ENCODE data around the gene KPTN.

GRCh38 chr19:47511128-47511517 is 27.1 kb upstream of the KPTN start:
- TF ChIP-seq TAF1 (IDR thresholded peaks at IDR 0.05; ENCODE audit: low read depth, low read length) (no peak), CTCF (IDR thresholded peaks at IDR 0.05; ENCODE audit: control extremely low read depth in 1 of 3, insufficient read depth in 1 of 3, low read depth in 1 of 3, low read length in 3 of 3) (no peak), ZNF274 (IDR thresholded peaks at IDR 0.05; ENCODE audit: borderline replicate concordance, extremely low read depth, low read length) (no peak), GABPA (IDR thresholded peaks at IDR 0.05; ENCODE audit: borderline replicate concordance, insufficient read depth, low read length) (no peak), ATF3 (IDR thresholded peaks at IDR 0.05; ENCODE audit: insufficient read depth, low read depth, low read length) (no peak), EZH2 (IDR thresholded peaks at IDR 0.05; ENCODE audit: low read depth, low read length, severe bottlenecking) (no peak), POLR2A (IDR thresholded peaks at IDR 0.05; ENCODE audit: control extremely low read depth in 1 of 2, low read depth in 2 of 2, low read length in 2 of 2) (no peak), HDAC6 (IDR thresholded peaks at IDR 0.05; ENCODE audit: low read depth, low read length) (no peak), RAD21 (IDR thresholded peaks at IDR 0.05 in 1 of 2, conservative IDR thresholded peaks at IDR 0.05 in 1 of 2; ENCODE audit: low read depth in 2 of 2, low read length in 2 of 2) (no peak), SP4 (IDR thresholded peaks at IDR 0.05; ENCODE audit: low read length) (no peak), SP1 (IDR thresholded peaks at IDR 0.05; ENCODE audit: low read depth, low read length) (no peak), CBX5 (IDR thresholded peaks at IDR 0.05; ENCODE audit: low read depth, low read length) (no peak), CEBPB (IDR thresholded peaks at IDR 0.05; ENCODE audit: low read depth, low read length) (no peak)

All from H1 (cell line).